Measurements from ENCODE around the gene ADAM17. TPM values are rescaled to one million over a fixed set of nuclear protein-coding genes. Genes with fewer than 3 reads are reported as not detected.

The ADAM17 gene
- total RNA-seq, 2 experiments from 2014 or later = 50.5 to 83.3 TPM

DNA sequence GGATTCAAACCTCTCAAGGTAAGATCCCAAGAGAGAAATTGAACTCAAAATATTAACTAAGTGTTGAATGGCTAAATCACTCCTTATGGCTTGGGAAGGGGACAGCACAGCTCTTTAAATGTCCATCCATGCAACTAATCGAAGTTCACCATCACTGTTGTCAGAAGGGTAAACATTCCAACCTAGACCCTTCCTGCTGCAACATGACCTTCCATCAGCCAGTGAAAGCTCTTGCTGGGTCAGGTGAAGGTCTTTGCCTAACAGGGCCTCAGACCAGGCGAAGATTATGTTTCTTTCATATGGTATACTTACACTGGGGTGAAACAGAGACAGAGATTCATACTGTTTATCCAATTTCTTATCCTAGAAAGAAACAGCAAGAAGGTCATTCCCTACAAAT is 64.8 kb downstream of the ADAM17 start:
- intact Hi-C loops (cut with micrococcal nuclease; ENCODE audit: unreplicated experiment) = no loop called here
- ChIA-PET CTCF (ENCODE audit: unreplicated experiment) (no interaction called here), POLR2A (interaction anchor here (1.0 to 1.4 kb wide), 3 partner anchors 9 to 115 kb away, joined by 3 to 4 read pairs (median 4); no protein-coding TSS in a partner anchor)
- Histone ChIP-seq H3K4me2 (ENCODE audit: low read length) (no peak overlapping the region), H2AFZ (ENCODE audit: low read length) (no peak overlapping the region), H3K4me3 (ENCODE audit: low read depth, low read length, poor library complexity, severe bottlenecking) (no peak overlapping the region), H3K27ac (ENCODE audit: low read depth, low read length, poor library complexity, severe bottlenecking) (no peak overlapping the region), H4K20me1 (ENCODE audit: insufficient read depth, low read length) (no peaks in the 10 kb centered on the region; the same call in 1 of the 2 replicates), H3K9me3 (ENCODE audit: low read length) (no peaks in the 10 kb centered on the region), H3K4me1 (ENCODE audit: insufficient read depth, low read length, poor library complexity, severe bottlenecking) (no peaks in the 10 kb centered on the region), H3K79me2 (ENCODE audit: insufficient read depth, low read depth, low read length) (no peaks in the 10 kb centered on the region), H3K9me2 (ENCODE audit: insufficient read depth, low read length) (no peaks in the 10 kb centered on the region), H3K36me3 (ENCODE audit: insufficient read depth, low read length) (peaks cover 100% of the 10 kb centered on the region)
- TF ChIP-seq EZH2phosphoT487 (IDR thresholded peaks at IDR 0.05; ENCODE audit: borderline replicate concordance, low read depth, low read length) = no peak
- TF ChIP-seq, protein P1, sequence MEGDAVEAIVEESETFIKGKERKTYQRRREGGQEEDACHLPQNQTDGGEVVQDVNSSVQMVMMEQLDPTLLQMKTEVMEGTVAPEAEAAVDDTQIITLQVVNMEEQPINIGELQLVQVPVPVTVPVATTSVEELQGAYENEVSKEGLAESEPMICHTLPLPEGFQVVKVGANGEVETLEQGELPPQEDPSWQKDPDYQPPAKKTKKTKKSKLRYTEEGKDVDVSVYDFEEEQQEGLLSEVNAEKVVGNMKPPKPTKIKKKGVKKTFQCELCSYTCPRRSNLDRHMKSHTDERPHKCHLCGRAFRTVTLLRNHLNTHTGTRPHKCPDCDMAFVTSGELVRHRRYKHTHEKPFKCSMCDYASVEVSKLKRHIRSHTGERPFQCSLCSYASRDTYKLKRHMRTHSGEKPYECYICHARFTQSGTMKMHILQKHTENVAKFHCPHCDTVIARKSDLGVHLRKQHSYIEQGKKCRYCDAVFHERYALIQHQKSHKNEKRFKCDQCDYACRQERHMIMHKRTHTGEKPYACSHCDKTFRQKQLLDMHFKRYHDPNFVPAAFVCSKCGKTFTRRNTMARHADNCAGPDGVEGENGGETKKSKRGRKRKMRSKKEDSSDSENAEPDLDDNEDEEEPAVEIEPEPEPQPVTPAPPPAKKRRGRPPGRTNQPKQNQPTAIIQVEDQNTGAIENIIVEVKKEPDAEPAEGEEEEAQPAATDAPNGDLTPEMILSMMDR (conservative IDR thresholded peaks at IDR 0.05; ENCODE audit: low read length) = no peak
- no TSS peak for BruUV-seq (replicated peaks)
- no peak for DNase-seq (ENCODE audit: low spot score)

DNA sequence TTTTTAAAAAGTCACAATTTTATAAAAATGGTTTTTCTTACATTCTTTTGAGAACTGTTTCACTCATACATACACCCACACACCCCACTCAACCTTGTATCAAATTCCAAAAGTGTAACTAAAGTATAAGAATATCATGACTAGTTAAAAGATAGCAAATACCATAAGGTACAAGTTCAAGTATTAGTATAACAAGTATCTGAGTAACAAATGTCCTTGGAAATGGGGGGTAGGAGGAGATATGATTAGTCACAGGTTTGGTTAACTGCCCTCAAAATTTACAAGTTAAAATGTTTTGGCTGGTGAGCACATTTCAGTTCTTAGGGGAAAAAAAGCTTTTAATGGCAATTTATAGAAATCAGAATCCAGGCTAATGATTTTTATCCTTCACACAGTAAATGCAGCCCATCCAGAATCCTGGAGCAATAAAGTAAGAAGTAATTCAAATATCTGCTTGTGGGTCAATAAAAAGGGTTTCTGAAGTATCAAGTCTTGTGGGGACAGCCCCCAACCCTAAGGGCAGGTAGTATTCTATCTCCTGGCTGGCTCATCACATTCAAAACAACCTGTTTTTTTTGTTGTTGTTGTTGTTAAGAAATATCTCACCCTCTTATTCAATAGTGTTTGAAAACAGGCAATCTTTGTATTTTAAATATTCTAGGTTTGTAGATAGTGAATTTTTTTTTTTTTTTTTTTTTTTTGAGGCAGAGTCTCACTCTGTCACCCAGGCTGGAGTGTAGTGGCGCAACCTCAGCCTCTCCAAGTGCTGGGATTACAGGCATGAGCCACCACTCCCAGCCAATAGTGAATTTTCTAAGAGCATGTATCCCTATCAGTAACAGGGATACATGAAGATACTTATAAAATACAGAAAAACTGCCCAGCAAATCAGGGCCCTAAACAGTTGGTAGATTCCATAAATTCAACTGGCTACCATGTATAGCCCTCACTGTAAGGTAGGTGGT is 66.8 kb downstream of the ADAM17 start:
- H3K36me3 ChIP-seq (ENCODE audit: insufficient read depth, low read length) = peaks cover 100% of the 10 kb centered on the region
- H3K4me2 ChIP-seq (ENCODE audit: low read length) = no peak overlapping the region
- H3K27ac ChIP-seq (ENCODE audit: low read depth, low read length, poor library complexity, severe bottlenecking) = no peak overlapping the region
- no TSS peak for BruUV-seq (replicated peaks)
- H3K79me2 ChIP-seq (ENCODE audit: insufficient read depth, low read depth, low read length) = no peaks in the 10 kb centered on the region
- no peak overlapping the region for H2AFZ ChIP-seq (ENCODE audit: low read length)
- no peaks in the 10 kb centered on the region; the same call in 1 of the 2 replicates for H4K20me1 ChIP-seq (ENCODE audit: insufficient read depth, low read length)
- H3K9me3 ChIP-seq (ENCODE audit: low read length) = no peaks in the 10 kb centered on the region
- CTCF ChIA-PET (ENCODE audit: unreplicated experiment) = no interaction called here
- no peak overlapping the region for H3K4me3 ChIP-seq (ENCODE audit: low read depth, low read length, poor library complexity, severe bottlenecking)
- TF ChIP-seq EZH2phosphoT487 (IDR thresholded peaks at IDR 0.05; ENCODE audit: borderline replicate concordance, low read depth, low read length) = no peak
- TF ChIP-seq, protein P1 (conservative IDR thresholded peaks at IDR 0.05; ENCODE audit: low read length) = no peak
- DNase-seq (ENCODE audit: low spot score) = no peak
- POLR2A ChIA-PET = interaction anchor here (0.6 to 1.1 kb wide), 2 partner anchors 67 to 93 kb away, joined by 3 to 8 read pairs; partner anchors contain the start of gene ADAM17
- no peaks in the 10 kb centered on the region for H3K9me2 ChIP-seq (ENCODE audit: insufficient read depth, low read length)
- no peaks in the 10 kb centered on the region for H3K4me1 ChIP-seq (ENCODE audit: insufficient read depth, low read length, poor library complexity, severe bottlenecking)
- intact Hi-C loops (cut with micrococcal nuclease; ENCODE audit: unreplicated experiment) = no loop called here

DNA sequence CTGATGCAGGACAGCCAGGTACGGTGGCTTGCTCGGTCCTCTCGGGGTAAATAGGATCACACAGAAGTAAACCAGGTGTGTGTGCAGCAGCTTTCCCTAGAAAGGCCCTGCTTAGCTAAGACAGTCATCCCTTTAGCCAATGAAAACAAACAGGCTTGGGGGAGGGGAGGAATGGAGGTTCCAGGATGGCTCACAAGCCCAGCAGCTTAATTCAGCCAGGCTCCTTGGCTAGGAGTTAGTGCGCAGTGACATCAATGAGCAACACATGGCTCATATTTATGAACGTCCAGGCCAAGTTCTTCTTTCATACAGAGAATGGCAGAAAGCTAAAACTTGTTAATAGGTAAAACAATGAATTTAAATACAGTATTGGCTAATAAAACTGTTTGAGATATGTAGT is 71.1 kb downstream of the ADAM17 start:
- POLR2A ChIA-PET = interaction anchor here (1.5 to 2.2 kb wide), 2 partner anchors 9 to 13 kb away, joined by 3 to 8 read pairs; no protein-coding TSS in a partner anchor
- H3K79me2 ChIP-seq (ENCODE audit: insufficient read depth, low read depth, low read length) = no peaks in the 10 kb centered on the region
- H3K4me1 ChIP-seq (ENCODE audit: insufficient read depth, low read length, poor library complexity, severe bottlenecking) = peaks cover 30% of the 10 kb centered on the region
- DNase-seq (ENCODE audit: low spot score) = no peak
- H3K4me3 ChIP-seq (ENCODE audit: low read depth, low read length, poor library complexity, severe bottlenecking) = no peak overlapping the region
- no peak overlapping the region for H3K27ac ChIP-seq (ENCODE audit: low read depth, low read length, poor library complexity, severe bottlenecking)
- peaks cover 95% of the 10 kb centered on the region for H3K36me3 ChIP-seq (ENCODE audit: insufficient read depth, low read length)
- H3K4me2 ChIP-seq (ENCODE audit: low read length) = no peak overlapping the region
- H4K20me1 ChIP-seq (ENCODE audit: insufficient read depth, low read length) = no peaks in the 10 kb centered on the region; the same call in 1 of the 2 replicates
- no peak overlapping the region for H2AFZ ChIP-seq (ENCODE audit: low read length)
- H3K9me2 ChIP-seq (ENCODE audit: insufficient read depth, low read length) = no peaks in the 10 kb centered on the region
- intact Hi-C loops (cut with micrococcal nuclease; ENCODE audit: unreplicated experiment) = no loop called here
- TF ChIP-seq, protein P1 (conservative IDR thresholded peaks at IDR 0.05; ENCODE audit: low read length) = no peak
- no peak for TF ChIP-seq EZH2phosphoT487 (IDR thresholded peaks at IDR 0.05; ENCODE audit: borderline replicate concordance, low read depth, low read length)
- CTCF ChIA-PET (ENCODE audit: unreplicated experiment) = no interaction called here
- BruUV-seq (replicated peaks) = no TSS peak
- no peaks in the 10 kb centered on the region for H3K9me3 ChIP-seq (ENCODE audit: low read length)

Data from OCI-LY7 (cell line).